Esophagus muscularis mucosa (tissue), 3 donors: Measurements from ENCODE around the gene WDFY2.

Source experiments
- POLR2A ChIP-seq: fragments of 450-650 bp; IDR thresholded peaks from one replicate; pipeline ENCODE4 v1.6.1; 2017; ENCODE audit warnings: antibody characterized with exemption, moderate library complexity, mild to moderate bottlenecking, low read depth
- TF ChIP-seq, protein P1 (sequence below), 3 experiments: fragments of 200-600 bp in 2 of 3; fragments of 450-650 bp in 1 of 3; sonication (generic) in 2 of 3; IDR thresholded peaks; one replicate each; pipeline ENCODE4 v1.5.1; 2017 to 2019; ENCODE audit warnings: antibody characterized with exemption in 3 of 3, mild to moderate bottlenecking in 2 of 3, moderate library complexity in 1 of 3

DNA sequence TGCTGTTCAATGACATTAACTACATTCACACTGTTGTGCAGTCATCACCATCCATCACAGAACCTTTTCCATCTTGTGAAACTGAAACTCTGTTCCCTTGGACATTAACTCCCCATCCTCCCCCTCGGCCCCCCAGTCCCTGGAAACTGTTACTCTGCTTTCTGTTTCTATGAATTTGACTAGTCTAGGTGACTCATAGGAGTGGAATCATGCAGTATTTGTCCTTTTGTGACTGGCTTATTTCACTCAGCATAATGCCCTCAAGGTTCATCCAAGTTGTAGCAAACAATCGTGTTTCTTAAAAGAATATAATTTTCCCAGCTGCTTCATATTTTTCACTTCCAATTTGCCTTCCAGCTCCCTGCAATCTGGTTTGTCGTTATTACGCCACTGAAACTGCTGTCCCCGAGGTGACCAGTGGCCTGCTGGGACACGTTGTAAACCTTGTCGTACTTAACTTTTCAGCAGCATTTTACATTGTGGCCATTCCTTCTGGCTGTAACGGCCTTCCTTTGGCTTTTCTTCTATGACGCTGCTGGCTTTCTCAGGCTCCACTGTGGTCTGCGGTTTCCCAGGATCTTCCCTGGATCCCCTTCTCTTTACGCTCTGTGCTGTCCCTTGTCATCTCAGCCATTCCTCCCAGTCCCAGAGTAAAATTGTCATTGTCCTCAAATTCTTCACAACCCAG, 145.7 kb downstream of the WDFY2 start:
- TF ChIP-seq, protein P1, sequence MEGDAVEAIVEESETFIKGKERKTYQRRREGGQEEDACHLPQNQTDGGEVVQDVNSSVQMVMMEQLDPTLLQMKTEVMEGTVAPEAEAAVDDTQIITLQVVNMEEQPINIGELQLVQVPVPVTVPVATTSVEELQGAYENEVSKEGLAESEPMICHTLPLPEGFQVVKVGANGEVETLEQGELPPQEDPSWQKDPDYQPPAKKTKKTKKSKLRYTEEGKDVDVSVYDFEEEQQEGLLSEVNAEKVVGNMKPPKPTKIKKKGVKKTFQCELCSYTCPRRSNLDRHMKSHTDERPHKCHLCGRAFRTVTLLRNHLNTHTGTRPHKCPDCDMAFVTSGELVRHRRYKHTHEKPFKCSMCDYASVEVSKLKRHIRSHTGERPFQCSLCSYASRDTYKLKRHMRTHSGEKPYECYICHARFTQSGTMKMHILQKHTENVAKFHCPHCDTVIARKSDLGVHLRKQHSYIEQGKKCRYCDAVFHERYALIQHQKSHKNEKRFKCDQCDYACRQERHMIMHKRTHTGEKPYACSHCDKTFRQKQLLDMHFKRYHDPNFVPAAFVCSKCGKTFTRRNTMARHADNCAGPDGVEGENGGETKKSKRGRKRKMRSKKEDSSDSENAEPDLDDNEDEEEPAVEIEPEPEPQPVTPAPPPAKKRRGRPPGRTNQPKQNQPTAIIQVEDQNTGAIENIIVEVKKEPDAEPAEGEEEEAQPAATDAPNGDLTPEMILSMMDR (IDR thresholded peaks at IDR 0.05), result no peak
- no peak for TF ChIP-seq POLR2A
